ENCODE measurements around the gene PTPRT.

DNA sequence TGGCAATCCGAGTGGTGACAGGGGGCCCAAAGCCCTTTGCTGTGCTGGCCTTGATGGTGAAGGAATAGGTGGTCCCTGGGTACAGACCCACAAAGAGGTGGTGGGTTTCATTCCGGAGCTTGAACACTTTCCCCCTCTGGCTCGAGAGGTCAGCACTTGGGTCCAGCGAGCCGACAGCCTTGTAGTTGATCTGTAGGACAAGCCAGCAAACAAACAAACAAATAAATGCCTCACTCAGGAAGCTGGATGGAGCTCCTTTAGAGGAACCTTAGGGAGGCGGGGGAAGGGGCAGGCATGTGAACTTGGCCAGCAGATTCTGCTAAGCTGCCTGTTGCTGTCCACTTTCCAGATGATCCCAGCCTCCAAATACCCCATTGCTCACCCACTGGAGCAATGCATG lies 837.6 kb downstream of the PTPRT start:
- TF ChIP-seq FOXM1 (IDR thresholded peaks at IDR 0.05; ENCODE audit: borderline replicate concordance, low read depth) (no peak), YY1 (IDR thresholded peaks at IDR 0.05; ENCODE audit: low read depth) (no peak), TEAD4 (IDR thresholded peaks at IDR 0.05) (no peak), CEBPB (IDR thresholded peaks at IDR 0.05) (no peak), TAF1 (IDR thresholded peaks at IDR 0.05; ENCODE audit: low read depth) (no peak), RAD21 (IDR thresholded peaks at IDR 0.05; ENCODE audit: low read depth) (no peak), TCF12 (IDR thresholded peaks at IDR 0.05; ENCODE audit: low read depth) (no peak), EP300 (IDR thresholded peaks at IDR 0.05; ENCODE audit: borderline replicate concordance) (no peak), CREB1 (IDR thresholded peaks at IDR 0.05; ENCODE audit: low read depth) (no peak), EGR1 (IDR thresholded peaks at IDR 0.05) (no peak), ZBTB7A (IDR thresholded peaks at IDR 0.05; ENCODE audit: low read depth) (no peak)
- TF ChIP-seq, protein P1, sequence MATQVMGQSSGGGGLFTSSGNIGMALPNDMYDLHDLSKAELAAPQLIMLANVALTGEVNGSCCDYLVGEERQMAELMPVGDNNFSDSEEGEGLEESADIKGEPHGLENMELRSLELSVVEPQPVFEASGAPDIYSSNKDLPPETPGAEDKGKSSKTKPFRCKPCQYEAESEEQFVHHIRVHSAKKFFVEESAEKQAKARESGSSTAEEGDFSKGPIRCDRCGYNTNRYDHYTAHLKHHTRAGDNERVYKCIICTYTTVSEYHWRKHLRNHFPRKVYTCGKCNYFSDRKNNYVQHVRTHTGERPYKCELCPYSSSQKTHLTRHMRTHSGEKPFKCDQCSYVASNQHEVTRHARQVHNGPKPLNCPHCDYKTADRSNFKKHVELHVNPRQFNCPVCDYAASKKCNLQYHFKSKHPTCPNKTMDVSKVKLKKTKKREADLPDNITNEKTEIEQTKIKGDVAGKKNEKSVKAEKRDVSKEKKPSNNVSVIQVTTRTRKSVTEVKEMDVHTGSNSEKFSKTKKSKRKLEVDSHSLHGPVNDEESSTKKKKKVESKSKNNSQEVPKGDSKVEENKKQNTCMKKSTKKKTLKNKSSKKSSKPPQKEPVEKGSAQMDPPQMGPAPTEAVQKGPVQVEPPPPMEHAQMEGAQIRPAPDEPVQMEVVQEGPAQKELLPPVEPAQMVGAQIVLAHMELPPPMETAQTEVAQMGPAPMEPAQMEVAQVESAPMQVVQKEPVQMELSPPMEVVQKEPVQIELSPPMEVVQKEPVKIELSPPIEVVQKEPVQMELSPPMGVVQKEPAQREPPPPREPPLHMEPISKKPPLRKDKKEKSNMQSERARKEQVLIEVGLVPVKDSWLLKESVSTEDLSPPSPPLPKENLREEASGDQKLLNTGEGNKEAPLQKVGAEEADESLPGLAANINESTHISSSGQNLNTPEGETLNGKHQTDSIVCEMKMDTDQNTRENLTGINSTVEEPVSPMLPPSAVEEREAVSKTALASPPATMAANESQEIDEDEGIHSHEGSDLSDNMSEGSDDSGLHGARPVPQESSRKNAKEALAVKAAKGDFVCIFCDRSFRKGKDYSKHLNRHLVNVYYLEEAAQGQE (IDR thresholded peaks at IDR 0.05; ENCODE audit: low read depth), result no peak
- TF ChIP-seq, protein P2, sequence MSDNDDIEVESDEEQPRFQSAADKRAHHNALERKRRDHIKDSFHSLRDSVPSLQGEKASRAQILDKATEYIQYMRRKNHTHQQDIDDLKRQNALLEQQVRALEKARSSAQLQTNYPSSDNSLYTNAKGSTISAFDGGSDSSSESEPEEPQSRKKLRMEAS (IDR thresholded peaks at IDR 0.05), result no peak

Data from Ishikawa (cell line).